Measurements from ENCODE around the gene COBLL1. TPM values are rescaled to one million over a fixed set of nuclear protein-coding genes. Genes with fewer than 3 reads are reported as not detected.

COBLL1 gene
- total RNA-seq, 2 donors from 2014 or later: 20.7 to 23.9 TPM

DNA sequence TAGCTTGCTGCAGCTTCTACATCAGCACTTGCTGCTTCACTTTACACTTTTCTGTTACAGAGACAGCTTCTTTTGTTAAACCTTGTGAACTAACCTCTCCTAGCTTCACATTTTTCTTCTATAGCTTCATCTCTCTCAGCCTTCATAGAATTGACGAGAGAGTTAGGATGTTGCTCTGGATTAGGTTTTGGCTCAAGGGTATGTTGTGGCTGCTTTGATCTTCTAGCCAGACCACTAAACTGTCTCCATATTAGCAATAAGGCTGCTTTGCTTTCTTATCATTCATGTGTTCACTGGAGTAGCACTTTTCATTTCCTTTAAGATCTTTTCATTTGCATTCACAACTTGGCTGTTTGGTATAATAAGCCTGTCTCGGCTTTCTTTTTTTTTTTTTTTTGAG lies 174.1 kb downstream of the COBLL1 start:
- Histone ChIP-seq H3K4me1 (no peaks in the 10 kb centered on the region), H3K27me3 (no peaks in the 10 kb centered on the region), H3K9ac (ENCODE audit: low read depth in 2 of 2, low read length in 2 of 2) (no peak overlapping the region), H3K4me3 (no peak overlapping the region), H3K27ac (no peak overlapping the region), H3K9me3 (no peaks in the 10 kb centered on the region), H3K36me3 (no peaks in the 10 kb centered on the region)
- DNase-seq: no peak
- TF ChIP-seq, protein P1, sequence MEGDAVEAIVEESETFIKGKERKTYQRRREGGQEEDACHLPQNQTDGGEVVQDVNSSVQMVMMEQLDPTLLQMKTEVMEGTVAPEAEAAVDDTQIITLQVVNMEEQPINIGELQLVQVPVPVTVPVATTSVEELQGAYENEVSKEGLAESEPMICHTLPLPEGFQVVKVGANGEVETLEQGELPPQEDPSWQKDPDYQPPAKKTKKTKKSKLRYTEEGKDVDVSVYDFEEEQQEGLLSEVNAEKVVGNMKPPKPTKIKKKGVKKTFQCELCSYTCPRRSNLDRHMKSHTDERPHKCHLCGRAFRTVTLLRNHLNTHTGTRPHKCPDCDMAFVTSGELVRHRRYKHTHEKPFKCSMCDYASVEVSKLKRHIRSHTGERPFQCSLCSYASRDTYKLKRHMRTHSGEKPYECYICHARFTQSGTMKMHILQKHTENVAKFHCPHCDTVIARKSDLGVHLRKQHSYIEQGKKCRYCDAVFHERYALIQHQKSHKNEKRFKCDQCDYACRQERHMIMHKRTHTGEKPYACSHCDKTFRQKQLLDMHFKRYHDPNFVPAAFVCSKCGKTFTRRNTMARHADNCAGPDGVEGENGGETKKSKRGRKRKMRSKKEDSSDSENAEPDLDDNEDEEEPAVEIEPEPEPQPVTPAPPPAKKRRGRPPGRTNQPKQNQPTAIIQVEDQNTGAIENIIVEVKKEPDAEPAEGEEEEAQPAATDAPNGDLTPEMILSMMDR (IDR thresholded peaks at IDR 0.05): no peak
- intact Hi-C loops (cut with DNase I): no loop called here

DNA sequence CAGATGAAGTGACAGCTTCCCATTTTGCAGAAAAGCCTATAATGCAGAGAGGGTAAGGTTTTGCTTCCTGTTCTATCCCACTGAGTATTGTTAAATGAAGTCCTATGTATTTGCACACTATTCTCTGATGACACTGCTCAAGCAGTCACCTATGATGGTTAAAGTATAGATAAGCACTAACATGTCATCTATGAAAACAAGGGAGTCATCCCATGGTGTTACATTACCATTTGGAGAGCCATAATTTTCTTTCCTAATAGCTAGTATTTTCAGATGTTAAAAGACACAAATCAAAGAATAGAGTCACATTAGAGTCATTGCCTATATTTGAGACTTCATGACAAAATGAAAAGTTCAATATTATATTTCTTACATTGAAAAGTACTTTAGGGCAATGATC lies 177.6 kb downstream of the COBLL1 start:
- no peaks in the 10 kb centered on the region for H3K4me1 ChIP-seq
- H3K36me3 ChIP-seq: no peaks in the 10 kb centered on the region
- no peaks in the 10 kb centered on the region for H3K27me3 ChIP-seq
- no peak for DNase-seq
- no peaks in the 10 kb centered on the region for H3K9me3 ChIP-seq
- H3K9ac ChIP-seq (ENCODE audit: low read depth in 2 of 2, low read length in 2 of 2): no peak overlapping the region
- no peak overlapping the region for H3K27ac ChIP-seq
- intact Hi-C loops (cut with DNase I): no loop called here
- no peak overlapping the region for H3K4me3 ChIP-seq
- TF ChIP-seq, protein P1 (IDR thresholded peaks at IDR 0.05): no peak

DNA sequence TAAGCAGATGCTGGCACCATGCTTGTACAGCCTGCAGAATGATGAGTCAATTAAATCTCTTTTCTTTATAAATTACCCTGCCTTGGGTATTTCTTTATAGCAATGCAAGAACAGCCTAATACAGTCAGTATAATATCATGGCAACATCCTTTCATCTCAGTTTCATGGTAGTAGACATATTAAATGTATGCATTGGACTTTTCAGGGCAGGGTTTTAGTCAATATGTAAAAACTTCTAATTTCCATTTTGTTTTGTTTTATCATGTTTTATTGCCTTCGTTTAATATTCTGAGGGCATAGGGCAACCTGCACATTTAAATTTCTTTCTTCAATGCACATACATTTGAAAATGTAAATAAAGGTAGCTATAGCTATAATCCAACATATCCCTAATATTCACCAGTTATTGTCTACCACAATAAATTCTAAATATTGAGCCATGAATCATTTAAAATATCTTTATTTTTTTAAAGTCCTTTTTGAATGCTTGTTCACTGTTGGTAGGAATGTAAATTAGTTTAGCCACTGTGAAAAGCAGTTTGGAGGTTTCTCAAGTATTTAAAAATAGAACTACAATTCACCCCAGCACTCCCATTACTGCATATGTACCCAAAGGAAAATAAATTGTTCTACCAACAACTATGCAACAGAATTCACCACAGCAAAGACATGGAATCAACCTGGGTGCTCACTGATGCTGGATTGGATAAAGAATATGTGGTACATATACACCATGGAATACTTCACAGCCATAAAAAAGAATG lies 178.6 kb downstream of the COBLL1 start:
- H3K27ac ChIP-seq: no peak overlapping the region
- no peaks in the 10 kb centered on the region for H3K9me3 ChIP-seq
- no peaks in the 10 kb centered on the region for H3K27me3 ChIP-seq
- TF ChIP-seq, protein P1 (IDR thresholded peaks at IDR 0.05): no peak
- H3K9ac ChIP-seq (ENCODE audit: low read depth in 2 of 2, low read length in 2 of 2): no peak overlapping the region
- intact Hi-C loops (cut with DNase I): no loop called here
- H3K4me1 ChIP-seq: no peaks in the 10 kb centered on the region
- no peak overlapping the region for H3K4me3 ChIP-seq
- DNase-seq: no peak
- no peaks in the 10 kb centered on the region for H3K36me3 ChIP-seq

DNA sequence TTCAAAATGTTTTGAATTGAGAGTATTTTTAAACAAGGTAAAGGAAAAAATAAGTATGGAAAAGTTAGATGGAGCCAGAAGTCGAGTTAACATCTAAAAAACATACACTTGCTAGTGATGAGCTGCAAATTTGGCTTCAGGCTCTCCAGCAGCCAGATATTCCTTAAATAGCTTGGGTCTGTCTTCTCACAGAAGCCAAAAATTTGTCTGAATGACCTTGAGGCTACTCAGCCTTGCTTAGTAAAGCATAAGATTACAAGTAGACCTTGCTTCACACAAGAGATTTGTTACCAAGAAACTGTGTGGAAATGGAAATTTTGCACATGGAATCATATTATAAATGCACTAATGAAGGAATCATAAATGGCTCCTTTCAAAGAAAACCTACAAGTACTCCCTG lies 179.6 kb downstream of the COBLL1 start:
- Histone ChIP-seq H3K9me3 (no peaks in the 10 kb centered on the region), H3K27me3 (no peaks in the 10 kb centered on the region), H3K9ac (ENCODE audit: low read depth in 2 of 2, low read length in 2 of 2) (no peak overlapping the region), H3K4me3 (no peak overlapping the region), H3K27ac (no peak overlapping the region), H3K4me1 (no peaks in the 10 kb centered on the region), H3K36me3 (no peaks in the 10 kb centered on the region)
- no peak for DNase-seq
- intact Hi-C loops (cut with DNase I): no loop called here
- TF ChIP-seq, protein P1 (IDR thresholded peaks at IDR 0.05): no peak

DNA sequence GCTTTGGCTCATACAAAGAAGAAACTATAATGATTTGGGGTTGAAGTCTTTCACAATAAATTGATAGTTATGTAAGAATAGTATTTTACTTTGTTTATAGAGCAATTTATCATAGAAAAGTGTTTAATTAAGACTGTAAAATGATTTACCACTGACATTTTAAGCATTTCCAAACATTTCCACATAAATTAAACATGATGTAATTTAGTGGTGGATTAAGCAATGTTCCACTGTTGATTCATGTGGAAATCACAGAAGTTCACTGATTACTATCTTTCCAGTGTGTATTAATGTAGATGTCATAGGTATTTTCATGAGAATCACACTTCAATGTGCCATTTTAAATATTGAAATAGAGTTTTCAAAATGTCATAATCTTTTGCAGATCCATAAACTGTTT lies 180.3 kb downstream of the COBLL1 start:
- TF ChIP-seq, protein P1 (IDR thresholded peaks at IDR 0.05): no peak
- H3K9me3 ChIP-seq: no peaks in the 10 kb centered on the region
- H3K36me3 ChIP-seq: no peaks in the 10 kb centered on the region
- no peaks in the 10 kb centered on the region for H3K4me1 ChIP-seq
- intact Hi-C loops (cut with DNase I): no loop called here
- H3K4me3 ChIP-seq: no peak overlapping the region
- H3K27ac ChIP-seq: no peak overlapping the region
- DNase-seq: no peak
- H3K9ac ChIP-seq (ENCODE audit: low read depth in 2 of 2, low read length in 2 of 2): no peak overlapping the region
- H3K27me3 ChIP-seq: no peaks in the 10 kb centered on the region

Data from colonic mucosa (tissue), 4 donors.